ENCODE measurements around the gene DUOXA1.
"Not testable (repeated sequence)": the region's sequence is repeated elsewhere in the genome, so short reads cannot be mapped to it uniquely, and the experiment has no call there.

The DUOXA1 gene

DNA sequence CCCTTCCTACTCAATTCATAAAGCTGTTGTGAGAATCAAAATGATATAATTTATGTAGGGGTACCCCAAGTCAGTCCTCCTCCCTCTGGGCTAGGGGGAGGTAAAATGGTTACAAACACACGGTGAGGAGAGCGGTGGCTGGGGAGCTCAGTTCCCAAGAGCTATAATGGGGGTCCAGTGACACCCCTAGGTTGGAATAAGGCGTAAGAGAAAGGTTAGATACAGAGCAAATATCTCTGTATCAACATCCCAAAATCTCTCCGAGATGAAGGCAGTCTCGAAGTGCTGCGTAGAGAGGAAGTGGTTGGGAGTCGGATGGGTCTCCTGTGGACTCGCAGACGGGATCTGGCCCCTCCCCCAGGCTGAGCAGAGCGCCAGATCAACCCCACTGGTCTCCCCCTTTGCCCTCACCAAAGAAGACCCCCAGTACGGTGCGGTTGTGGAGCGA, 17.5 kb downstream of the DUOXA1 start:
- DNase-seq: no peak

DNA sequence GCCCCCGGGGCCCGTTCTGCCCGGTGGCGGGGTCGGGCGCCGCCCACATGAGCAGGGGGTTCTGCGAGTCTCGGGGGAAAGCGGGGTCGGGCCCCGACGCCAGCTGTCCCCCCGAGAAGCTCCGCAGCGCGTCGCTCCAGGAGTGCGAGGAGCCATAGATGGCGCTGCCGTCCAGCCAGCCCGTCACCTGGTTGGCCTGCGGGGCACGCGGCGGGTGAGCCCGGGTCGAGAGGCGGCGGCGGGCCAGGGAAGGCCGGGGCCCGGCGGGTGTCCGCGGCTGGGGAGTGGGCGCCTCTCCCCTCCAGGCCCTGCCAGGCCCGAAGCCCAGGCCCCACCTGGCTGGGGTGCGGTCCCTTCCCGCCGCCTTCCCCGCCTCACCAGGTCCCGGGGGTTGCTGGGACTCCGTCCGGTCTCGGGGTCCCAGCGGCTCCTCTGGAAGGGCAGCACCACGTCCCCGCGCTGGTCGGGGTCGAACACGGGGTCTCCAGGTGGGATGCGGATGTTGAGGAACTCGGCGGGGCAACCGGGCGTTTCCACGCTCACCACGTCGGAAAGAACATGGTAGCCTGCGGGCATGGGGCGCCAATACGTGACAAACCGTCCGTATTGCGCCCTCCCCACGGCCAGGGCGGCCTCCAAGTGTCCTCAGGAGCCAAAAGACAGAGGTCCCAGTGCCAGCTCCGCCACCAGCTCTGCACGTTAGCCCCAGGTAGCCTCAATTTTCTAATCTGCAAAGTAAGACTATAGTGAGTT, 18.1 kb downstream of the DUOXA1 start:
- DNase-seq: no peak

DNA sequence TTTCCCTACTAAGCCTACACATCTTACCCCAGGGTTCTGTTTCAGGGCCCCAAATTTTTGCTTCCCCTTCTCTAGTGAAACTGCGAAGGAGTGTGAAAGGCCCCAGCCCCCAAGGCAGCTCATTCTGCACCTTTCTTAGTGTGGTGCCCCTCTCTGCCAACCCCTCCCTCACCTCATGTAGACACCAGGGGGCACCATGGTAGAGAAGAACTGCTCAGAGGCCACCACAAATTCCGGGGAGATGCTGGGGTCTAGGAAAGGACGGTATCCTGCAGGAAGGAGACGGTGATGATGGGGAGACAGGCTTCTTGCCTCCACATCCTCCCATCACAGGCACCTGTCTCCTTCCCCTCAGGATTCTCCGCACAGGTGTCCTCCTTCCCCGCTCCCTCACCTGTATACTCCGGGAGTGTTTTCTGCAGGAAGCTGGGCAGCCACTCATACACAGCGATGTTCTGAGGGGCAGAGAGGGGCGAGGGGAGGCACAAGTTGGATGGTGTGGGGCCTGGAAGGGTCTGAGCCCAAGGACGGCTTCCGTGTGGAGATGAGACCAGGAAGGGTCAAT, 19.3 kb downstream of the DUOXA1 start:
- DNase-seq: no peak

DNA sequence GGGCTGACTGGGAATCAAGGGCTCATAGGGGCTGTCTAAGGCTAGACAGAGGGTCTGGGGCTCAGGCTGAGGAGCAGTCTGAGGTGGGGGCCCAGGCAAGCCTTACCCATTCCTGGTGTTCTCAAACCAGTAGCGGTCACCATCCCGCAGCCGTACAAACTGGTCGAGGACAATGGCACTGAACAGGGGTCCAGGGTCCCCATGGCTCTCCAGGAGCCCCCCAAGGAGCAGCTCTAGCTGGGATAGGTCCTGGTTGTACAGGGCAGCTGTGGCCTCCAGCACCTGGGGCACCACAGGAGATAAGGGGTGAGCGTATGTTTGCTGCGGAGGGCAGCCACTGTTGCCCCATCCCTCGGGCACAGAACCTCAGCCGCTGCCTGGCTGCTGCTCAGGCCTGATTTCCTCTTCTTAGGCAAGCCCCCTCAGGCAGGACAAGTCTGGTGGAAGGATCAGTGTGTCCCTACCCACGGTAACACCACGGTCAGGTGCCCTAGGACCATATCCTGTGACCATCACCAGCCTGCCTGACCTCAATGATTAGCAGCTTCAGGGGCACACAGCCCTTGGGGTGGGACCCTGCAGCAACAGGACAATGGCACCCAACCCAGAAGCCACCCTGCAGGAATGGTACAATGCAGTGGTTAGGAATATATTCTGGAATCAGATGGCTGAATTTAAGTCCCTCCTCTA, 21.6 kb downstream of the DUOXA1 start:
- DNase-seq: no peak

DNA sequence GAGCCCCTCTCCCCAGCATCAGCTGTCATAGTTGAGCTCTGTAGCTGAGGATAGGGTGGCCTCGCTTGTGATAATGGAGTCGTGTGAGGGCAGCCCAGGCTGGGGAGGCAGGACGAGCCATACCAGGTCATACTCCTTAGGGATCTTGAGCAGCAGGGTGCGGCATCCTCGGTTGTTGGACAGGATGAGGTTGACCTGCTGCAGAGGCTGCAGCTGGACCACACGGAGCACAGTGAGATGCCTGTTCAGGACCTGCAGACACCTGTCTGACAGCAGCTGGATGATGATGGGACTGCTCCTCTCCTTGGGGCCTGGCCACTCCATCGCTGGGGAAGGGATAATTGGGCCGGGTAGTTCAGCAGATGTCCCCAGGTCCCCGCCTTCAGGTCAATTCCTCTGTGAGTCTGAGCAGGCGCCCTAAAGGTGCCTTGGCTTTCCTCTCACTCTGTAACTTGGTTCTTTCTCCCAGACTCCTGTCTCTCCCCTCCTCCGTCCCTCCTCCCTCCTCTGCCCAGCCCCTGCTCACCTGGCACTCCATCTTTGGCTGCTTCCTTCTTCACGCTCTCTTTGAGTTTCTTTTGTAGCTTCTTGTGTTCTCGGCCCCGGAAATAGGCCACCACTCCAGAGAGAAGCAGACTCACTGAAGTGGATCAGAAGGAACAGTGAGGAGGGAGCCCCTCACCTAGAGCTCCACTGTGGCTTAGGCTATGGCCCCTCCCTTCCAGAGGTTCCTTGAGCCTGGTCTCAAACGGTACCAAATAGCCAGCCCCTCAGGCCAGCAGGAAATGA, 23.5 kb downstream of the DUOXA1 start:
- DNase-seq: no peak

DNA sequence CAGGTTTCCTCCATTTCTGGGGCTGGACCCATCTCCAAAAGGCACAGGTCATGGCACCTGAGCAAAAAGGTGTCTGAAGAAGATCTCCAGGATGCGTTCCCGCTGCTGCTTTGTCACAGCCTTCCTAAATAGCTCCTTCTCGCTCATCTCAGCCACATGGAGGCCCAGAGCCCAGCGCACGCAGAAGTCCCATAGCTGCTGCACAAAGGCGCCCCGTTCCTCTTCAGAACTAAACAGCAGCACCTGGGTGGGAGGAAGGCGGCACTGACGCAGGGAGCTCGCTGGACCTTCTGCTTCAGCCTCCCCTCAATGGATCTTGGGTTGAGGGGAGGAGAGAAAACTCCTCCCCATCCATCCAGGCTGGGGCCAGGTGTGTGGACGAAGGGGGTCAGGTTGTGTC, 24.1 kb downstream of the DUOXA1 start:
- no peak for DNase-seq

DNA sequence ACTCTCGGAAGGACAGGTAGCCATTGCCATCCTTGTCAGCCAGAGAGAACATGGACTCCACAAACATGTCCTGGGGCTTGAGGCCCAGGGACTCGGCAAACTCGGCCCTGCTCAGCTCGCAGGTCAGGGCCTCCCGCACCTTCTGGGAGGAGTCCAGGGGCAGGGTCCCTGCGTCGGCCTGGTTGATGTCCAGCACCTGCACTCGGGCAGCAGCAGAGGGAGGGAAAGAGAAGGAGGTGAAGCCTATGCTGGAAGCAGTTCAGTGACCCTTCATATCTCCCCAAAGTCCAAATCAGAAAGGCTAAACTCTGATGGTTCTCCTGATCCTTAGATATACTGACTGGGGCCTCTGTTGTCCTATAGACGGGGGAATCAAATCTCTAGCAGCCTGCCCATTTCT, 25.5 kb downstream of the DUOXA1 start:
- not testable (repeated sequence) for DNase-seq

DNA sequence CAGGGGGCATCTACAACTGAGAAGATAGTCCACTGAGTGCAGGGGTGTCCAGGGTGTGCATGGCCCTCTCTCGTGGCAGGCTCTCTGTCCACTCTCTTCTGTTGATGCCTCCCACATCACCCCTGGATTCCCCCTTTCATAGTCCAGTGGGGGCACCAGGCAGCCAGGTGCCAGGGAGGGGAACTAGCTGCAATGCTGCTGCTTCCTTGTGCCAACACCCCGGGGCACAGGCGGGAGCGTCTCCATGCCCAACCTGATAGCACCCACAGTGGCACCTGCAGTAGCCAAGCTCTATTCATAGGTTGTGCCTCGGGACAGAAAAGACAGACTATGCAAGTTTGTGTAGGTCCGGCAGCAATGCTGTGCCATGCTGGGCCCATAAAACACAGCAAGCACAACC, 27.5 kb downstream of the DUOXA1 start:
- no peak for DNase-seq

DNA sequence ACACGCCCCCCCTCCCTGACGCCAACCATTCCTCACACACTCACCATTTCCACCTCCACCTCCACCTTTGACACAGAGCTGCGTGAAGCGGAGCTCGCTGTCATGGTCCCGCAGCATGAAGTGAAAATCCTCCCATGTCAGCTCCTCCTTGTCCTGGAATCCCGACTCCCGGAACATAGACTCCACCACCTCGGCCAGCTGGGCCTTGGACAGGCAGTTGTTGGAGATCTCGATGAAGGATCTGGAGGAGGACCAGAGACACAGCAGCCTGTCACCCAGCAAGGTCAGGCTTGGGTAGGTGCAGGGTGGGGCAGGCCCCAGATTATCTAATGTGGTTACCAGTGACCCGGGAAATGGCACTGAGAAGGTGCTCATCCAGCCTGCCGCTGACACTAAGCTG, 27.9 kb downstream of the DUOXA1 start:
- no peak for DNase-seq

DNA sequence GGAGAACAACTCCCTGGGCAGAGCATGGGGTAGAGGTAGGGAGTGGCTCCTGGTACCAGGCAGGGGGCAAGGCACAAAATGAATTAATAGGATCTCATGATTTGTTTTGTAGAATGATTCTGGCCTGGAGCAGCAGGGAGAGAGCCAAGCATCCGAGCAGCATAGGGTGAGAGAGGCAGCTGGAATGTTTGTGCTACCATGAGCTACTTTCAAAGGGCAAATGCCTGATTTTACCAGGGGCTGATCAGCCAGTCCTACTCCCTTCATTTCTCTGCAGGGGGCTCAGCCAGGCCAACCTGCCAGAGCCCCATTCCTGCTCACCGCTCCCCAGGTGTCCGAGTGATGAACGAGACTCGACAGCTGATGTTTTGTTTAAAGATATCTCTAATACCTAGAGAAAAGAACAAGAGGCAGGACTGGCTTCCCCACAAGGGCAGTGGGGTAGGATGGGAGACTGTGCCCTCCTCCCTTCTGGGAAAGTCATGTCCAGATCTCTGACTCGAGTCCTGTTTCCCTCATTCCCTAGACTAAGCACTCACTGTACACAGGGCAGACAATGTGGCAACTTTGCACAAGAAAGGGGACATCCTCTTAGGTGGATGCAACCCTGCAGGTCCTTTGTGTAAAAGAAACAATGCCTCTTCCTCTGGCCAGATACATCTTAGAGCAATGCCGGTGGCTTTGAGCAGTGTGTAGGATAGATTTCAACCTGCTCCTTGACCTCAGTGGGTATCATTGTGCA, 28.6 kb downstream of the DUOXA1 start:
- no peak for DNase-seq

DNA sequence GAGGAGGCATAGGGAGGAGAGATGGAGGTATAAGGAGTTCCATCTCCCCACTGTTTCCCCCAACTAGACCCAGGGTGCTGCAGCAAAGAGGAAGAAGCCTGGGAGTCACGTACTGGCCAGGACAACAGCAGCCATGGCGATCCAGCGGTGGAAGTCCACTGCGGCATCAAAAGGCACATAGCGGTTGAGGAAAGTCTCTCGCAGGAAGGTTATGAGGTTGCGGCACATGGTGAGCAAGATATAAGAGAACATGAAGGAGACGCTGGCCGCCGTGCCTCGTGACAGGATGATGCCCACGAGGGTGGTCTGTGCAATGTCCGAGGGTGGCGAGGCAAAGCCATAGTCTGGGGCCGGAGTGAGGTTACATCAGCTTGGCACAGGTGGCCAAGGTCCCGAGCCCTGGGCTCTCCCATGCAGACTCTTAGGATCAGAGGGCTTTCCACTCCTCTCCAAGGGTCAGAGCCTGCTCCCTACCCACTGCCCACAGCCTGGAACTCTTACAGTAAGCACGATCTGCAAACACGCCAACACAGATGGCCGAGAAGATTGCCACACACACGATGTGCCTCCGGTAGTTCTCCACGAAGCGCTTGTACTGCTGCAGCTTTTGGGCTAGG, 30.0 kb downstream of the DUOXA1 start:
- DNase-seq: no peak

DNA sequence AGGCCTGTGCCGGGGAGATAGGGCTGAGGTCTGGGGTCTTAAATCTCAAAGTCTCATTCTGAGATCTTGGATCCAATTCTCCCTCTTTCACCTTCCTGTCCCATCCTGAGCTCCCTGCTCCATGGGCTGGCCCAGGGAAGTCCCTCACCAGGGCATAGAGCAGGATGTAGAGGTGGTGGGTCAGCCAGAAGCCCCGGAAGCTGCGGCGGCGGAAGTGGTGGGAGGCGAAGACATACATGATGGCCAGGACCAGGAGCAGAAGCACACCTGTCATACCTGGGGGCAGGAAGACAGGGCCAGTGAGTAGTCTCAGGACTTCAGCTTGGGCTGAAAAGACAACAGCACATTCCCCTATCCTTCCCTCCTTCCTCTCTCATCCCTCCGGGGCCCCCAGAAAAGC, 32.2 kb downstream of the DUOXA1 start:
- DNase-seq: no peak

DNA sequence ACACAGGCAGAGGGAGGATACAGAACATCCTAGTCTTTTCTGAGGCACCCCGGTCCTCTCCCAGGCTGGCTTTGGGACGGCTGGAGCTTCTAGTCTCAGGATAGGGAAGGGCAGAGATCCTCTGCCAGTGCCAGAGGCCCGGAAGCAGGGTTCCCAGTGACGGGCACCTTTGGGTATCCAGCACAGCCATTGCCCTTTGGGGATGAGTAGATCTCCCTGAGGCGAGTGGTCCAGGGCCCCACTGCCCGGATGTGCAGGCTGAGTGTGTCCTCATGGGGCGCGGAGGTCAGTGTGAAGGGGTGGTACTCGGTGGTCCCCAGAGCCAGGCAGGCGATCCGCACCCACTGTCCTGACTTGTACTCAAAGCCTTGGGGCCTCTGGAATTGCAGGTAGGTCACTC, 34.0 kb downstream of the DUOXA1 start:
- no peak for DNase-seq

DNA sequence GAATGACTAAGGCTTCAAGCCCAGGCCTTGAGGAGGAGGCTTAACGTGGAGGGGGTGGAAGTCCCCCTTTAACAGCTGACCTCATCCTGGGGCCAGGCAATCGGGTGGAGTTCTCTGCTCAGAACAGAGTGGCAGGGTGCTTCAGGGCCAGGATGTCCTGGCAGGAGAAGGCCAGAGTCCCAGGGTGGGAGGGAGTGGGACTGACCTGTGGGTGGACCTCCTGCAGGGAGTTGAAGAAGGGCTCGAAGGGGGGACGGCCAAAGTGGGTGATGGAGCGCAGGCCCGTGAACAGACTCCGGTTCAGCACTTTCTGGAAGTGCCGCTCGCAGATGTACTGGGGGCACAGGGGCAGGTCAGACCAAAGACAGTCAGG, 35.3 kb downstream of the DUOXA1 start:
- DNase-seq: no peak

DNA sequence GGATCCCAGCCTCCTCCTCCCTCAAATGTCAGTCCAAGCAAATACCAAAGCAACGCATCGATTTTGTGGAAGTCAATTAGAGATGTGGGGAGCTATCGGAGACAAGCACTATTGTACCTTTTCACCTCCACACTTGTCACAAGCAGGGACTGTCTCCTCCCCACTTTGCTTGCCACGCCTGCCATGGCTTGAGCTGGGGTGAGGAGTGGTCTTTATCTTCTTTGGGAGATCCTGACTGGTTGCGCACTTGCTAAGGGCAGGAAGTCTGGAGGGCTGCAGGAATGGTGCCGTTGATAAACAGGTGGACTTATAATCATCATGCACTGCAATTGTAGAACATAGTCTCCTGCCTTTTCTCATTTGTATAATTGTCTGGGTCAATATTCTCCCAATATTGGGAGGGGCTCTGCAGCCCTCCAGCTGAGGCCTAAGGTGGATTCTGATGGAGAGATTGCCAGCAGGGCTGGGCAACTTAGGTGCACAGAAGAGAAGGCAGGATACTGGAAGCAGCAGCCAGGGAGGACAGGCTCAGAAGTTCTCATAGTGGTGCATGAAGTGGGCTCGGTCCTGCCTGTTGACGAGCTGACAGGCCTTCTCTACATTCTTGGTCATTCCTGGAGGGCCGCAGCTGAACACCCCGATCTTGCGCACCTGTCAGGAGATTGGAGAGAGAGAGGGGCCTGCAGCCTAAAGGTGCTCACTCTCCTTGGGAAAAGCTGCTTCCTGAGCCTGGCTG, 35.9 kb downstream of the DUOXA1 start:
- DNase-seq: no peak

DNA sequence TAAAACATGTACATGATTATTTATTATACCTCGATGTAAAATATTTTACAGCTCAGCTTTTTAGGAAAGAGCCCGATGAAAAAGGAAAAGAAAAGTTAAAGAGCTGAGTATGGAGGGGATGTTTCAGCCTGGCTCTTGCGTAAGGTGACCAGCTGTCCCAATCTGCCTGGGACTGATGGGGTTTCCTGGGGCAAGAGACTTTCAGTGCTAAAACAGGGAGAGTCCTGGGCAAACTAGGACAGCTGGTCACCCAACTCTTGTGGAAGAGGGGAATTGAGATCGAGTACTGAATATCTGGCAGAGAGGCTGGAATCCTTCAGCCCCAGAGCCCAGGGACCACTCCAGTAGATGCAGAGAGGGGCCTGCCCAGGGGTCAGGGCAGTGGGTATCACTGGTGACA, 36.7 kb downstream of the DUOXA1 start:
- DNase-seq: no peak

DNA sequence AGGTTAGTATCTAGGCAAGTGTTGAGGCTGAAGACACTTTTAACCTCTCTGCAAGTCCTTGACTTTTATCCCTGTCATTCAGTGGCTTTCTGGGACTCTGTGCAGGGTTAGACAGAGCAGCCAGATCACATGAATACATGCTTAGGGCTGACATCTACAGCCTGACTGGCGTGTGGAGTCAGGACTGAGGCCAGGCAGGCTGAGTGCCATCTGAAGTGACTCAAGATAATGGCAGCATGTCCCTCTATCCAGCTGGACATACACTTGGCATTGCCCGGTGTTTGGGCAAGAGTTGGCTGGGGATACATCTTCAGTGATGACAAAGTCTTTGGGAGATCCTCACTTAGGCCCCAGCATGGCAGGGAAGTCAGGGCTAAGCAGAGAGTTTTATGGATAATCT, 38.1 kb downstream of the DUOXA1 start:
- DNase-seq: no peak

DNA sequence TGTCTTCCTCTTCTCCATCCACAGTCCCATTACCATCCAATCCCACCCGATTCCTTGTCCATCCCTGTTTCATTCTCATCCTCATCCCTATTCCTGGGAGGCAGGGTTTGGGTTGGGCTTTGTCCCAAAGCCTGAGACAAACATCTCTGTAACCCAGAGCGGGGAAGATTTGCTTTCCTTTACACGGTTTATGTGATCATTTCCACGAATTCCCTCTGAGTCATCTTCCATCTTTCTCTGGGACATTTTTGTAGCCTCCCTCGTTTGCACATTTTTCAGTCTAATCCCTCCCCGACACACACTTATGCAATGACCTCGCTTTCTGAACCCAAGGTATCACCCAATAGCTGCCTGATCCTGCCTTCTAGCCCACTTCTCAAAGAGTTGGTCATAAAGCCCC, 38.5 kb downstream of the DUOXA1 start:
- DNase-seq: no peak

DNA sequence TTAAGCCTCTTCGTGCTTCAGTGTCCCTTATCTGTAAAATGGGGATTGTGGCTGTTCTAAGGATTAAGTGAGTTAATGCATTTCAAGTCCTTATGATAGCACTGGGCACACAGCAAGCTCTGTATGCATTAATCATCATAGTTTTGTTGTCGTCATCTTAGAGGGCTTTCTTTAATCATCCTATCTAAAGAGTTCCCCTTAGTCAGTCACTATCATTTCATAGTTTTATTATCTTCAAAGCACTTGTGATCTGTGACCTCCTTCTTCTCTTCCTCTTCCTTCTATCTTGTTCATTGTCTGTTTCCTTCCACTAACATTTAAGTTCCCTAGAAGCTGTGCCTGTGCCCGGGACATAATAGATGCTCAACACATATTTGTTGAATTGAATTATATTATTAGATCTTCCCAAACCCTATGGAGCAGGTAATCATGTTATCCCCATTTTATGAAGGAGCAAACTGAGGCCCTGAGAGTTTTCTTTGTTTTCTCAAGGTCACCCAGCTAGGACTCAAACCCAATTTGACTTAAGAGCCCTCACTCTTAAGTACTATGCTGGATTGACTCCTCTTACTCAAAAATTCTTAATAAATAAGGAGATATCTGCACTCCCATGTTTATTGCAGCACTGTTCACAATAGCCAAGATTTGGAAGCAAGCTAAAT, 39.8 kb downstream of the DUOXA1 start:
- DNase-seq: no peak

DNA sequence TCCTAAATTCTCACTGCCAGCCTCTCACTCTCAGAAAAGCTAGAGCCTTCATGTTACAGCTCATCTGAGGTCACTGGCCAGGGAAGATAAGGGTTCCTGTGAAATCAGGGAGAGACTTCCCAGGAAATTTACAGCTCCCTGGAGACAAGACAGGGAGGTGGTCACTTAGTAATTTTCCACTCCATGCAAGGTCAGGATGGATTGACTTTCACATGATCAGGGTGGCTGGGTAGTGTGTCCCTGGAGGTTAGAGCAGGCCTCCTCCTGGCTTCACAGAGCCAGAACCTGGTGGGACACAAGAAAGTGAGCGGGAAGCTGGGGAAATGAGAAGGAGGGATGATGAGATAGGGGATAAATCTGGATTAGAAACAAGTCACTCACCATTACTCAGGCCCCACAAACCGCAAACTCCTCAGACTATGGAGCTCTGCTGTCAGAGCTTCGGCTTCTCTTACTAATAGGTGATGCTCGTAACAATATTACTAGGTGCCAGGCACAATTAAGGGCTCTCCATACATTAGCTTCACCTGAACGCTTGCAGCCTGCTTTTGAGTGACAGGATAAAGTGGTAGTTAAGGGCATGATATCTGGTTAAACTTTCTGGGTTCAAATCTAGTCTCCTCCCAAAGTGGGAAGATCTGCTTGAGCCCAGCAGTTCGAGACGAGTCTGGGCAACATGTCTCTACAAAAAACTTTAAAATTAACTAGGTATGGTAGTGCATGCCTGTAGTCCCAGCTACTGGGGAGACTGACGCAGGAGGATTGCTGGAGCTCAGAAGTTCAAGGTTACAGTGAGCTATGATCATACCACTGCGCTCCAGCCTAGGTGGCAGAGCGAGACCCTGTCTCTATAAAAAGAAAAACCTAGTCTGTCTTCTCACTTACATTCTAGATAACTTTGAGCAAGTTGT, 40.6 kb downstream of the DUOXA1 start:
- no peak for DNase-seq
